ENCODE data around the gene IFFO2.

IFFO2 gene

DNA sequence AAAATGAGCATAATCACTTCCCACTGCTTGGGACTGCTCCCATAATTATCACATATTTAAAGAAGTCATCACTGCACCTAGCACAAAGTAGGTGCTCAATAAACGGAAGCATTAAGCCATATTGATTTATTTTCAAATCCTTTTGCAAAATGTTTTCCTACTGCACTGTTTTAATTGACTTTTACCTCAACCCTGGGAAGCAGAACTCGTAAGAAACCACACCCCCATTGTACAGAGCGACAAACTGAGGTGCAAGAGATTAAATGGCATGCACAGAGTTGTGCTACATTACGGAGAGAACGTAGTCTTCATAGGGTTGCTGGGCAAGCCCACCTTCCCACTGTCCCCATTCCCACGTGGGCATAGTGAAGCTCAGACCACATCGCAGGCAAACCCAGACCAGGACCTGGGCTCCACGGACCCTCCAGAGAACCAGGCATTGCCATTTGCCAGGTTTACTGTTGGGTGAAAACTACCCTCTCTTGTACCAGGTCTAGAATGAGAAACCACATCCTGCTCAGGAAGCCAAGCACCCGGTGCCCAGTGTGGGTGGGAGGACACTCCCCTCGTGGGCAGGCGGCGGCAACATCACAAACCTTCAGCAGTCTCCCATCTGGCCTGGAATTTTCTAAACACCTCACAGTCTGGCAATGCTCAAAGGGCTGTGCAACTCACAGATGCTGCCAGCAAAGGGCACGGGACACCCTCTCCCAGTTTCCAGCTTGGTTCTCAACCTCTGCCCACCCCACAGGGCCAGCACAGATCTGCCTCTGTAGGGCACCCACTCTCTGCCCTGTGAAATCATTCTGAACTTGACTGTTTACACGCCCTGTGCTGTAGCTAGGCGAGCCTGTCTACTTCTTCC is 8.2 kb downstream of the IFFO2 start:
- DNase-seq (ENCODE audit: low read depth in 2 of 2): peak; percentile 43 to 52
- TF ChIP-seq, protein P1, sequence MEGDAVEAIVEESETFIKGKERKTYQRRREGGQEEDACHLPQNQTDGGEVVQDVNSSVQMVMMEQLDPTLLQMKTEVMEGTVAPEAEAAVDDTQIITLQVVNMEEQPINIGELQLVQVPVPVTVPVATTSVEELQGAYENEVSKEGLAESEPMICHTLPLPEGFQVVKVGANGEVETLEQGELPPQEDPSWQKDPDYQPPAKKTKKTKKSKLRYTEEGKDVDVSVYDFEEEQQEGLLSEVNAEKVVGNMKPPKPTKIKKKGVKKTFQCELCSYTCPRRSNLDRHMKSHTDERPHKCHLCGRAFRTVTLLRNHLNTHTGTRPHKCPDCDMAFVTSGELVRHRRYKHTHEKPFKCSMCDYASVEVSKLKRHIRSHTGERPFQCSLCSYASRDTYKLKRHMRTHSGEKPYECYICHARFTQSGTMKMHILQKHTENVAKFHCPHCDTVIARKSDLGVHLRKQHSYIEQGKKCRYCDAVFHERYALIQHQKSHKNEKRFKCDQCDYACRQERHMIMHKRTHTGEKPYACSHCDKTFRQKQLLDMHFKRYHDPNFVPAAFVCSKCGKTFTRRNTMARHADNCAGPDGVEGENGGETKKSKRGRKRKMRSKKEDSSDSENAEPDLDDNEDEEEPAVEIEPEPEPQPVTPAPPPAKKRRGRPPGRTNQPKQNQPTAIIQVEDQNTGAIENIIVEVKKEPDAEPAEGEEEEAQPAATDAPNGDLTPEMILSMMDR (IDR thresholded peaks at IDR 0.05; ENCODE audit: low read depth, low read length): no peak
- H3K4me3 ChIP-seq (replicated peaks in 1 of 2; ENCODE audit: low read depth in 2 of 2, low read length in 2 of 2): no peak overlapping the region

- DNase-seq (ENCODE audit: low read depth in 2 of 2): no peak
- TF ChIP-seq, protein P1 (IDR thresholded peaks at IDR 0.05; ENCODE audit: low read depth, low read length): no peak
- H3K4me3 ChIP-seq (replicated peaks in 1 of 2; ENCODE audit: low read depth in 2 of 2, low read length in 2 of 2): no peak overlapping the region
Measured at GRCh38 chr1:18947570-18947969, 8.9 kb downstream of the IFFO2 start.

- DNase-seq (ENCODE audit: low read depth in 2 of 2): no peak
- H3K4me3 ChIP-seq (replicated peaks in 1 of 2; ENCODE audit: low read depth in 2 of 2, low read length in 2 of 2): no peak overlapping the region
- TF ChIP-seq, protein P1 (IDR thresholded peaks at IDR 0.05; ENCODE audit: low read depth, low read length): no peak
Measured at GRCh38 chr1:18946550-18947381, 9.7 kb downstream of the IFFO2 start.

DNA sequence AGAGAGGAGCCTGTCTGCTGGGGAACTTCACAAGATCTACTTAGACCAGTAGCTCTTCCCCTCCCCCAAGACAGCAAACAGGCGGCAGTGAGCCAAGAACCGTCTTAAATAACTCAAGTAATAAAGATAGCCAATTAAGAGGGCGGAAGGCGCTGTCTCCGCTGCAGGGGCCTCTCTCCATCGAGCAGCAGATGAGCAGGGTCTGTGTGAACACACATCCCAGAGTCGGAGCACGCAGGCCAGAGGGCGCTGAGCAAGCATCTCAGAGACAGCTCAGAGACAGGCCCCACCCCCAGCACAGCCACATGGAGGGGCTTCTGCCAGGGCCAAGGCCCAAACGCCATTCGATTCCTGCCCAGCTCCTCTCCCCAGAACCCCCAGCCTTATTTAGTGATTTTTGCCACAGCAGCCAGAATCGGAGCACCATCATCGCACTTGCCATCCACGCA is 11.1 kb downstream of the IFFO2 start:
- TF ChIP-seq, protein P1 (IDR thresholded peaks at IDR 0.05; ENCODE audit: low read depth, low read length): no peak
- no peak overlapping the region for H3K4me3 ChIP-seq (replicated peaks in 1 of 2; ENCODE audit: low read depth in 2 of 2, low read length in 2 of 2)
- peak in 1 of 2 donors; percentile 79 for DNase-seq (ENCODE audit: low read depth in 2 of 2)

DNA sequence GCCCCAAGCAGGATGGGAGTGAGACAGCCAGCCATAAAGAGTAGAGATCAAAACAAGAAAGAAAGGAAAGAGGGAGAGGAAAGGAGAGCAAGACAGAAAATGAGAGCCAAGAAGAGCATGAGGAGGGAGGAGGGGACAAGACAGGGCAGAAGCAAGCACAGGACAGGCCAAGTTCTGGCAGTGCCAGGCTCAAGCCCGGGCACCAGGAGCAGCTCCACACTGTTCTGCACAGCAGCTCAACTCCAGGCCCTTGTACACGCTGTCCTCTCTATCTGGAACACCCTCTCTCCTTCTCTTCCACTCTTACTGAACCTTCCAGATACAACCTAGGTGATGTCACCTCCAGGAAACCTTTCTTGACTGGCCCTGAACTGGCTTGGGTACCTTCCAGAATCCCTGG is 11.7 kb downstream of the IFFO2 start:
- DNase-seq (ENCODE audit: low read depth in 2 of 2): no peak
- TF ChIP-seq, protein P1 (IDR thresholded peaks at IDR 0.05; ENCODE audit: low read depth, low read length): no peak
- H3K4me3 ChIP-seq (replicated peaks in 1 of 2; ENCODE audit: low read depth in 2 of 2, low read length in 2 of 2): no peak overlapping the region

DNA sequence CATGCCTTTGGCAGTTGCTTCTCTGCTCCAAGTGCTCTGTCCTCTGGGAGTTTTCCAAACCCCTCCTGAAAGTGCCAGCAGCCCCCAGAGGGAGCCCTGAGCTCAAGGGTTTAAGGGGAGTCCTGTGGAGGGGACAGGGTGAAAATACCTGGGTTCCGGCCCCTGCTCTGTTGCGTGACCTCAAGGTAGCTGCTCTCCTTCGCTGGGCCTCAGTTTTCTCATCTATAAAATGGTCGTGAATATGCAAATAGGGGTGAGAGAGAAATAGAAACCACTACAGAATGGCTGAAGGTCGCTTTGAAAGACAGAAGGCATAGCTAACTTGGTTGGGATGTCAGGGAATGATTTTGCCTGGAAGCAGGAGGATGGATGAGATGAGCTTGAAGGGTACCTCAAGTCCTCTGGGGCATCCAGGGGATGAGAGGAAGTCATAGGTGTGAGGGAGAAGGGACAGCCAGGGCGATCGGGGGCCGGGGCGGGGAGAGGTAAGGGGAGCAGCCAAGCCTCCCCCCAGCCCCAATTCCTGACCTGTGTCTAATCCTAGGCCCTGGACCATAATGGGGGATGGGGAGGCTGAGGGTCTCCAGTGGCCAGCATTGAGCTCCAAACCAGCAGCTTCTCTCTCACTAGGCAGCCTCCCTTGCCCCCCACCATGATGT is 12.4 kb downstream of the IFFO2 start:
- H3K4me3 ChIP-seq (replicated peaks in 1 of 2; ENCODE audit: low read depth in 2 of 2, low read length in 2 of 2): no peak overlapping the region
- TF ChIP-seq, protein P1 (IDR thresholded peaks at IDR 0.05; ENCODE audit: low read depth, low read length): no peak
- no peak for DNase-seq (ENCODE audit: low read depth in 2 of 2)
